ENCODE measurements around the gene RRP15. TPM values are rescaled to one million over a fixed set of nuclear protein-coding genes. Genes with fewer than 3 reads are reported as not detected.

Gene RRP15
- total RNA-seq, 1 donor from 2014 or later: 7.8 TPM

GRCh38 chr1:218364028-218364710 is 79.1 kb downstream of the RRP15 start:
- peak; percentile 45 for DNase-seq

GRCh38 chr1:218365226-218365999 is 80.3 kb downstream of the RRP15 start:
- no peak for DNase-seq

GRCh38 chr1:218366322-218367052 is 81.4 kb downstream of the RRP15 start:
- DNase-seq: no peak

- no peak for DNase-seq
Measured at GRCh38 chr1:218367118-218367517, 82.0 kb downstream of the RRP15 start.

- no peak for DNase-seq
Measured at GRCh38 chr1:218368686-218369085, 83.6 kb downstream of the RRP15 start.

- no peak for DNase-seq
Measured at GRCh38 chr1:218369688-218370511, 84.8 kb downstream of the RRP15 start.

- peak; percentile 44 for DNase-seq
Measured at GRCh38 chr1:218371927-218372672, 87.0 kb downstream of the RRP15 start.

GRCh38 chr1:218374401-218375353 is 89.6 kb downstream of the RRP15 start:
- peak; percentile 86 for DNase-seq

GRCh38 chr1:218376722-218377121 is 91.6 kb downstream of the RRP15 start:
- no peak for DNase-seq

- DNase-seq: peak; percentile 65
Measured at GRCh38 chr1:218377143-218377660, 92.1 kb downstream of the RRP15 start.

GRCh38 chr1:218380125-218380977 is 95.3 kb downstream of the RRP15 start:
- peak; percentile 66 for DNase-seq

GRCh38 chr1:218382261-218382660 is 97.2 kb downstream of the RRP15 start:
- DNase-seq: no peak

GRCh38 chr1:218383051-218383450 is 98.0 kb downstream of the RRP15 start:
- DNase-seq: no peak

GRCh38 chr1:218383681-218384080 is 98.6 kb downstream of the RRP15 start:
- peak; percentile 82 for DNase-seq

- DNase-seq: peak; percentile 70
Measured at GRCh38 chr1:218384581-218384993, 99.5 kb downstream of the RRP15 start.

Data from dermis blood vessel endothelial cell (primary cell).